H1 (cell line): ENCODE data around the gene AGBL4. TPM values are rescaled to one million over a fixed set of nuclear protein-coding genes. Genes with fewer than 3 reads are reported as not detected.

Source experiments
- CTCF ChIA-PET: fragments of 300-600 bp; sonication (Branson Sonifier 250); formaldehyde crosslinking; loops from one replicate; lab custom pipeline; 2021; ENCODE audit not compliant: partially characterized antibody; lab: Charles Lee
- POLR2A ChIA-PET: fragments of 300-600 bp; sonication (Branson Sonifier 250); formaldehyde crosslinking; loops from one replicate; lab custom pipeline; 2021; ENCODE audit warnings: inconsistent platforms; ENCODE audit not compliant: partially characterized antibody; lab: Charles Lee
- DNase-seq, 2 experiments: peaks; one replicate each; pipeline versions ENCODE4 v3.0.0 to v3.0.0-alpha.2; 2010 to 2022; ENCODE audit warnings: low spot score in 2 of 2, low read depth in 1 of 2, mixed read lengths in 1 of 2
- FAIRE-seq: peaks from 2 replicates; lab custom pipeline; 2011; peaks lifted over from hg19 to GRCh38; lab: Jason Lieb, UNC
- H2AFZ ChIP-seq: 2 replicates; pipeline ENCODE4 v1.8.1; 2012; ENCODE audit warnings: low read length, inconsistent platforms
- H2AK5ac ChIP-seq: 2 replicates; pipeline ENCODE4 v1.6.1; 2013; ENCODE audit warnings: low read depth, low read length
- H2BK120ac ChIP-seq: replicated peaks from 2 replicates; pipeline ENCODE3; 2013; ENCODE audit warnings: low read depth, low read length, inconsistent platforms
- H2BK12ac ChIP-seq: 2 replicates; pipeline ENCODE4 v1.6.1; 2013; ENCODE audit warnings: low read depth, low read length
- H2BK15ac ChIP-seq: 2 replicates; pipeline ENCODE4 v1.6.1; 2013; ENCODE audit warnings: low read length
- H2BK20ac ChIP-seq: 2 replicates; pipeline ENCODE4 v1.6.1; 2013; ENCODE audit warnings: low read length
- H2BK5ac ChIP-seq: 2 replicates; pipeline ENCODE4 v1.6.1; 2013; ENCODE audit warnings: low read depth, low read length
- H3K14ac ChIP-seq: 2 replicates; pipeline ENCODE4 v1.6.1; 2013; ENCODE audit warnings: inconsistent platforms; ENCODE audit not compliant: insufficient read length
- H3K18ac ChIP-seq: 2 replicates; pipeline ENCODE4 v1.6.1; 2013; ENCODE audit warnings: low read length; ENCODE audit errors: extremely low read depth
- H3K23ac ChIP-seq: 2 replicates; pipeline ENCODE4 v1.6.1; 2013; ENCODE audit warnings: inconsistent platforms; ENCODE audit not compliant: insufficient read length
- H3K23me2 ChIP-seq: 2 replicates; pipeline ENCODE4 v1.6.1; 2013; ENCODE audit warnings: low read depth, low read length
- H3K27ac ChIP-seq: 2 replicates; pipeline ENCODE4 v1.6.1; 2011; ENCODE audit warnings: low read depth, low read length, inconsistent platforms
- H3K27me3 ChIP-seq, 4 experiments: replicated peaks in 1 of 4; 1 replicate in 1 of 4; 2 replicates in 3 of 4; pipeline versions ENCODE4 v1.6.1 to v1.8.1; 2011 to 2013; ENCODE audit warnings: low read length in 3 of 4, mild to moderate bottlenecking in 3 of 4, inconsistent platforms in 2 of 4, mixed read lengths in 2 of 4, moderate library complexity in 1 of 4; ENCODE audit not compliant: control insufficient read depth in 3 of 4, insufficient read depth in 3 of 4; ENCODE audit errors: extremely low read depth in 1 of 4
- H3K36me3 ChIP-seq, 4 experiments: 2 replicates each; pipeline versions ENCODE4 v1.6.1 to v1.8.1; 2011 to 2013; ENCODE audit warnings: mild to moderate bottlenecking in 4 of 4, low read length in 3 of 4, moderate library complexity in 2 of 4, control low read depth in 1 of 4, inconsistent platforms in 1 of 4; ENCODE audit not compliant: insufficient read depth in 4 of 4, control insufficient read depth in 2 of 4
- H3K4ac ChIP-seq: replicated peaks from 2 replicates; pipeline ENCODE3; 2013; ENCODE audit warnings: low read length, low read depth, mixed read lengths, inconsistent platforms; ENCODE audit not compliant: insufficient read length
- H3K4me1 ChIP-seq, 4 experiments: replicated peaks in 1 of 4; 1 replicate in 1 of 4; 2 replicates in 3 of 4; pipeline versions ENCODE4 v1.6.1 to v1.8.1; 2011 to 2013; ENCODE audit warnings: low read length in 3 of 4, inconsistent platforms in 2 of 4, mixed read lengths in 1 of 4; ENCODE audit not compliant: insufficient read depth in 4 of 4, control insufficient read depth in 3 of 4
- H3K4me2 ChIP-seq, 2 experiments: 2 replicates each; pipeline versions ENCODE4 v1.6.1 to v1.8.1; 2011 to 2013; ENCODE audit warnings: low read depth in 2 of 2, low read length in 2 of 2, control low read depth in 1 of 2, inconsistent platforms in 1 of 2, mild to moderate bottlenecking in 1 of 2; ENCODE audit not compliant: insufficient read depth in 1 of 2
- H3K4me3 ChIP-seq, 4 experiments: fragments of 200-600, 300-600 bp in 1 of 4; sonication (generic), shearing (Covaris generic), sonication (Bioruptor Twin) in 1 of 4; 2 replicates each; pipeline versions ENCODE4 v1.5.1 to v1.8.1; 2011 to 2016; ENCODE audit warnings: low read length in 4 of 4, low read depth in 3 of 4, control low read depth in 2 of 4, inconsistent platforms in 2 of 4, mild to moderate bottlenecking in 2 of 4, mixed read lengths in 1 of 4, moderate library complexity in 1 of 4; ENCODE audit not compliant: insufficient read depth in 2 of 4; ENCODE audit errors: extremely low read depth in 1 of 4
- H3K56ac ChIP-seq: replicated peaks from 2 replicates; pipeline ENCODE3; 2013; ENCODE audit warnings: low read depth, mild to moderate bottlenecking, mixed read lengths, low read length, inconsistent platforms; ENCODE audit not compliant: insufficient read length
- H3K79me1 ChIP-seq: 2 replicates; pipeline ENCODE4 v1.6.1; 2013; ENCODE audit warnings: low read depth, low read length, control low read depth
- H3K79me2 ChIP-seq, 2 experiments: 2 replicates each; pipeline versions ENCODE4 v1.6.1 to v1.8.1; 2012 to 2013; ENCODE audit warnings: low read length in 2 of 2, mild to moderate bottlenecking in 2 of 2, inconsistent platforms in 1 of 2; ENCODE audit not compliant: insufficient read depth in 2 of 2, control insufficient read depth in 1 of 2
- H3K9ac ChIP-seq, 4 experiments: replicated peaks in 1 of 4; 1 replicate in 1 of 4; 2 replicates in 3 of 4; pipeline versions ENCODE4 v1.6.1 to v1.8.1; 2011 to 2013; ENCODE audit warnings: low read depth in 3 of 4, low read length in 3 of 4, control low read depth in 2 of 4, mild to moderate bottlenecking in 2 of 4, moderate library complexity in 2 of 4, inconsistent platforms in 1 of 4; ENCODE audit errors: extremely low read depth in 1 of 4
- H3K9me3 ChIP-seq, 2 experiments: 2 replicates each; pipeline versions ENCODE4 v1.6.1 to v1.8.1; 2012 to 2013; ENCODE audit warnings: mild to moderate bottlenecking in 2 of 2, moderate library complexity in 2 of 2, control low read depth in 1 of 2, inconsistent platforms in 1 of 2, low read depth in 1 of 2, low read length in 1 of 2, mixed read lengths in 1 of 2; ENCODE audit not compliant: insufficient read depth in 2 of 2
- H4K20me1 ChIP-seq, 2 experiments: replicated peaks in 1 of 2; 2 replicates each; pipeline versions ENCODE3 to v1.8.1; 2011 to 2013; ENCODE audit warnings: inconsistent platforms in 2 of 2, low read length in 2 of 2, mild to moderate bottlenecking in 1 of 2; ENCODE audit not compliant: insufficient read depth in 2 of 2, control insufficient read depth in 1 of 2
- H4K5ac ChIP-seq: 2 replicates; pipeline ENCODE4 v1.6.1; 2013; ENCODE audit warnings: low read length, low read depth, mixed read lengths, inconsistent platforms; ENCODE audit not compliant: insufficient read length
- H4K8ac ChIP-seq: 2 replicates; pipeline ENCODE4 v1.8.0; 2013; ENCODE audit warnings: mild to moderate bottlenecking, moderate library complexity, low read length, inconsistent platforms; ENCODE audit not compliant: insufficient read depth; ENCODE audit errors: extremely low read depth
- H4K91ac ChIP-seq: replicated peaks from 2 replicates; pipeline ENCODE3; 2013; ENCODE audit warnings: low read length, mixed read lengths, inconsistent platforms; ENCODE audit not compliant: insufficient read length
- ATF3 ChIP-seq: IDR thresholded peaks from 2 replicates; pipeline ENCODE4 v1.6.1; 2011; ENCODE audit warnings: low read depth, mild to moderate bottlenecking, low read length; ENCODE audit not compliant: insufficient read depth
- BRCA1 ChIP-seq: IDR thresholded peaks from 2 replicates; pipeline ENCODE4 v1.6.1; 2012; ENCODE audit warnings: low read depth, low read length, improper control_type of control experiment
- GTF2F1 ChIP-seq: IDR thresholded peaks from 2 replicates; pipeline ENCODE4 v1.6.1; 2012; ENCODE audit warnings: low read depth, low read length, improper control_type of control experiment, borderline replicate concordance
- HDAC6 ChIP-seq: IDR thresholded peaks from one replicate; pipeline ENCODE4 v1.7.1; 2012; ENCODE audit warnings: low read depth, mild to moderate bottlenecking, inconsistent platforms, low read length, moderate library complexity
- KDM1A ChIP-seq: fragments of 200-600, 300-600 bp; sonication (generic); IDR thresholded peaks from 2 replicates; pipeline ENCODE4 v1.7.1; 2016; ENCODE audit warnings: mild to moderate bottlenecking, low read length, borderline replicate concordance
- RBBP5 ChIP-seq: IDR thresholded peaks from 2 replicates; pipeline ENCODE4 v1.7.1; 2012; ENCODE audit warnings: low read depth, mild to moderate bottlenecking, inconsistent platforms, low read length, moderate library complexity, borderline replicate concordance
- WGBS, 2 experiments: shearing (Covaris generic) in 1 of 2; methylation state at CpG; one replicate each; pipeline versions ENCODE4 v1.1.6 to v1.1.7; 2013 to 2015; ENCODE audit warnings: low lambda C conversion rate in 2 of 2, mixed read lengths in 2 of 2, inconsistent platforms in 1 of 2, low coverage in 1 of 2, missing lambda C conversion rate in 1 of 2; ENCODE audit not compliant: insufficient replicate concordance in 2 of 2, insufficient coverage in 1 of 2, insufficient read length in 1 of 2; ENCODE audit errors: extremely low coverage in 1 of 2, missing lambda C conversion rate in 1 of 2; 5-methylcytosine and 5-hydroxymethylcytosine counted together
- polyA plus RNA-seq, 7 experiments: library from polyadenylated mRNA; depleted of rRNA in 3 of 7; stranded (reverse) in 5 of 7; unstranded in 2 of 7; fragments of >200 nt in 5 of 7; fragments of 200-250 nt in 2 of 7; gene quantifications; 1 replicate in 5 of 7; 2 replicates in 1 of 7; 4 replicates in 1 of 7; pipeline versions ENCODE4 v1.2.1 to v1.2.3, GENCODE V29; 2011 to 2013; ENCODE audit warnings: missing spikeins in 2 of 7, mixed read lengths in 2 of 7
- total RNA-seq: library from RNA; stranded (reverse); fragmentation: NEBNext Ultra II Directional; extraction: Animal tissue kit (Norgen Biotek cat#: 25700); gene quantifications from 2 replicates; pipeline ENCODE4 v1.2.1, GENCODE V29; 2021

AGBL4 gene
- total and polyA plus RNA-seq, 2 of the 8 experiments (the other 6 are each of a cell fraction or from before 2014, with no cell fraction given): 0.41 to 0.45 TPM

- H3K9ac ChIP-seq: no peak overlapping the region
- no peak overlapping the region for H3K4me3 ChIP-seq
- FAIRE-seq (no peak), DNase-seq (no peak)
- H3K23me2 ChIP-seq: no peaks in the 10 kb centered on the region
- H4K5ac ChIP-seq: no peak overlapping the region
- no peak overlapping the region for H2AFZ ChIP-seq
- H4K91ac ChIP-seq: no peak overlapping the region
- ChIA-PET POLR2A (no interaction called here), CTCF (no interaction called here)
- H2BK12ac ChIP-seq: no peak overlapping the region
- no peaks in the 10 kb centered on the region for H3K36me3 ChIP-seq
- no peaks in the 10 kb centered on the region for H3K4me1 ChIP-seq
- H3K79me2 ChIP-seq: no peaks in the 10 kb centered on the region
- no peaks in the 10 kb centered on the region for H3K27me3 ChIP-seq
- H3K56ac ChIP-seq: no peak overlapping the region
- H2BK20ac ChIP-seq: no peak overlapping the region
- no peak overlapping the region for H4K8ac ChIP-seq
- H2BK120ac ChIP-seq: no peak overlapping the region
- no peak overlapping the region for H3K27ac ChIP-seq
- no peak overlapping the region for H3K4ac ChIP-seq
- H3K9me3 ChIP-seq: peaks cover 63 to 75% of the 10 kb centered on the region in 2 experiments
- H2BK15ac ChIP-seq: no peak overlapping the region
- H4K20me1 ChIP-seq: no peaks in the 10 kb centered on the region
- H3K14ac ChIP-seq: no peak overlapping the region
- no peak overlapping the region for H3K23ac ChIP-seq
- no peak for TF ChIP-seq GTF2F1
- no peak for TF ChIP-seq ATF3
- TF ChIP-seq RBBP5: no peak
- TF ChIP-seq BRCA1: no peak
- TF ChIP-seq HDAC6: no peak
- TF ChIP-seq KDM1A: no peak
- no peak overlapping the region for H3K4me2 ChIP-seq
- no peak overlapping the region for H3K18ac ChIP-seq
- WGBS, 2 experiments: 89% methylated on average over 2 of the region's 2 CpGs; no CpG with 5 or more reads in 1 of the 2 experiments
- no peaks in the 10 kb centered on the region for H3K79me1 ChIP-seq
- H2AK5ac ChIP-seq: no peak overlapping the region
- H2BK5ac ChIP-seq: no peak overlapping the region
Measured at GRCh38 chr1:49817681-49818080, 206.1 kb downstream of the AGBL4 start.
